Measurements from ENCODE around the gene NAT9. TPM values are rescaled to one million over a fixed set of nuclear protein-coding genes. Genes with fewer than 3 reads are reported as not detected.

NAT9 gene
- 37.4 TPM for total RNA-seq

GRCh38 chr17:74776044-74776962 lies at the start of gene NAT9:
NAT9 (minus strand) TSS chr17:74776345; CDS start chr17:74775698, 647 bp downstream.
- peak; percentile 96 to 98 (median 97) for DNase-seq (ENCODE audit: low read depth in 2 of 3, low spot score in 2 of 3)

GRCh38 chr17:74824961-74825627 lies 48.9 kb upstream of the NAT9 start:
- no peak for DNase-seq (ENCODE audit: low read depth in 2 of 3, low spot score in 2 of 3)

DNA sequence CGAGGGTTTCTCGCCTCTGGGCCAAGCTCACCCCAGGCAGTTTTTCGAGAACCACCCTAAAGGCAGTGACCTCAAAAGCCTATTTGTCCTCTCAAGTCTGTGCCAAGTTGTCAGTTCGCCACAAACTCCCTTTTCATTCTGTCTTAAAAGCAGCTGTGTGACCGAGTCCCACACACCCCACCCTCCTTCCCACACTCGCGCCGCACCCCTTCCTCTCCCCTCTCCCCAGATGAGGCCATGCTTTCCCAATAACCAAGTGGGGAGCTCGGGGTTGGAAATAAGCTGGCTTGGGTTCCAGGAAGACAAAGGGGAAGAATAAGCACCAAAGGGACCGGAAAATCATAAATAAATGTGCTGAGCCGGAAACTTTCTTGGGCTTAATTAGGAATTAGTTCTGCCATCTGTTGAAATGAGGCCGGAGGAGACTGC lies 46.8 kb upstream of the NAT9 start:
- no peak for DNase-seq (ENCODE audit: low read depth in 2 of 3, low spot score in 2 of 3)

DNA sequence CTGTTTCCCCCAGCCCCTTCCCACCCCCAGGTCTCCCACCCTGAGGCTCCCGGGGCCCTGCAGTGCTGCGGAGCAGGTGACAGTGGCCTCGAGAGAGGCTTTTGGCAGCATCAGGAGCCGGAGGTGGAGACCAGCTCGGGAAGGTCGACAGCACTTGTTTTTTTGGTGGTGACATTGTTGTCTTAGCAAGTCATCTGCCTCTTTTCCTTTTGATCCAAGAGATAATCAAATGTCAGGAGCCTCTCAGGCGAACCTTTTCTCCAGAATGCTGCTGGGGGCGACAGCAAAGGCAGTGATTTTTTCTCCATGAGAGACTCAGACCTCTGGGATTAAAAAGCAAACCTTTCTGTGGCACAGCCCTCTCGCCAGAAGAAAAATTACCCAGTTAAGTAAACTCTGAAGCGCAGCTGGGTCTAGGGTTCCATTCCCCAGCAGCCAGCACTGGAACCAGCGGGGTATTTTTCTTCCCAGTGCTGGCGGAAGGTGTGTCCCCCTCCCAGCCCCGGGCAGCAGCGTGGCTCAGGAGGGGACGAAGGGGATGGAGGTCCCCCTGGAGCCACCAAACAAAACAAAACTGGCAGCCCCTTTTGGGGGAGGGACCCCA lies 46.3 kb upstream of the NAT9 start:
- no peak for DNase-seq (ENCODE audit: low read depth in 2 of 3, low spot score in 2 of 3)

- no peak for DNase-seq (ENCODE audit: low read depth in 2 of 3, low spot score in 2 of 3)
These were observed 45.6 kb upstream of the NAT9 start for GRCh38 chr17:74821655-74822334.

GRCh38 chr17:74819801-74820436 lies 43.8 kb upstream of the NAT9 start:
- no peak for DNase-seq (ENCODE audit: low read depth in 2 of 3, low spot score in 2 of 3)

- no peak for DNase-seq (ENCODE audit: low read depth in 2 of 3, low spot score in 2 of 3)
These were observed 42.3 kb upstream of the NAT9 start for GRCh38 chr17:74818291-74818938.

DNA sequence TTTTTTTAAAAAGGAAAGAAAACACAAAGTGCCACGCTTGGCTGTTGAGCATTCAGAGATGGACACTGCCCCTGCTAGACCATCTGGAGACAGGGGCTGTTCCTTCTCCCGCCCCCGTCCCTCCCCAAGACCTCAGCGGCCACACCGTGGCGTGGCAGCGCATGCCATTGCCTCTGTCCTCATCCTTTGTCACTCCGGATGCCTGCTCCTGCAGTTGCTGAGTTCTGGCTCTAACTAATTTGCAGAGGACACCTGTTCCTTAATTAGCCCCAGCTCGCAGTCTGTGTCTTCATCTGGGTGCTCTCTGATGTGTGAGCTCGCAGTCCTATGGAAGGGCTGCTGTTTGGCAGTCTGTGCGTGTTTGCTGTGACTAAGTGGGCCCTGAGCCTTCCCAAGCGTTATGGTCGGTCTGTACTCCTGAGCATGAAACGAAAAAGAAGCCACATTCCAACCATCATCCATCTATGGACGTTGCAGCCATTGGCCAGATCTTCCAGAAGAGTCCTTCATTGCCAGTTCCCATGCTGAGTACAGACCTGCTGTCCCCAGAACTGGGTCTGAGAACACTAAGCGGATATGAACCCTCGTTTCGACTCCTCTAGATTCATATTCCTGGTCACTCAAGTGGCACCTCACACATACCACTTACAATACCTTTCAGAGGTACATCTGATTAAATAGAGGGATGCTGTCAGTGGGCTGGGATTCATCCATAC lies 40.9 kb upstream of the NAT9 start:
- no peak for DNase-seq (ENCODE audit: low read depth in 2 of 3, low spot score in 2 of 3)

DNA sequence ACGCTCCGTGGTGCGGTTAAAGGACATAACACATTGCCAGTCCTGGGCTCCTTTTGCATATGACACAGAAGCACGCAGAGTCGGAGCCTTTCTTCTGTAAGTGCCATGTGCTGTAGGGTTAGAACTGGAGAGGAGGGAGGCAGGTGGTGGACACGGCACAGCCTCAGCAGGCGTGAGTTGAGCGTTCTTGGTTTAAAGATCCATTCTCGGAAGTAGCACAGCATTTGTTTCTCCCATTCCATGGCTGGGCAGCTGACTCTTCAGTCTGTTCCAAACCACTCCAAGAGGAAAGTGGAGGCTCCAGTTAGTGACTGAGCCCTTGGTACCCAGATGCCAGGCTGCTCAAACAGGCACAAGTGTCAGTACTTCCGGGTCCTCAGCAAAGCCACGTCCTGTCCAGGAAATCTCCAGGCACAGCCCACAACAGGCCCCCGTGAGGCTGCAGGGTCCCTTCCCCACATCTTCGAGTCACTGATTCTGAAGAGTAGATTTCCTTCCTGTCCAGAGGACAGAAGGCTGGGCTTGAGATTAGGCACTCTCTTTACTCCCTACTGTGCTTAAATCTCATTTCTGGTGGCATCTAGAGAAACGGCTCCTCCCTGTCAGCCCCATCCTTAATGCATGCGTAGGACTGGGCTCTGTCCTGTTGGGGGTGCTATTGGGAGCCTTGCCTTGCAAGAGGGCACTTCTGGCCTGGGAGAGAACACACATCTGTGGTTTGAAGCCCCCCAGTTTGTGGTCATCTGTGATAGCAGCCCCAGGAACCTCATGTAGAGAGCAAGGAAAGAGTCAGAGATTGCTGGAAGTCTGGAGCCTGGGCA lies 39.6 kb upstream of the NAT9 start:
- peak in 2 of 3 donors; percentile 14 for DNase-seq (ENCODE audit: low read depth in 2 of 3, low spot score in 2 of 3)

DNA sequence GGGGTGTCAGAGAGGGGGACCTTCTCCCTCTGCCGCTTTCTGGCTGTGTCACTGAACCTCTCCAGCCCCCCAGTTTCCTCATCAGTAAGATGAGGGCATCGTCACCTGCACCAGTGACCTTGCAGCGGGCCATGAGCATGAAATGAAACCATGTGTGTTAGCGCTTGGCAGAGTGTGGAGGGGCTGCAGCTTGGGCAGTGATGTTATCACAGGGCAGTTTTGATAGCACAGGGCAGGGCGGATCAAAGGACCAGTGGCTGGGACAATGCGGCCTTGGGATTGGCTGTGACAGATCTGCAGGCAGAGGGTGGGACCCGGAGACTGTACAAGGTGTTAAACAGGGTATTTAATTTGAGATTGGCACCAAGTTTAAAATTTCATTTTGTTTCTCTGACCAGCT lies 38.9 kb upstream of the NAT9 start:
- DNase-seq (ENCODE audit: low read depth in 2 of 3, low spot score in 2 of 3), result no peak

DNA sequence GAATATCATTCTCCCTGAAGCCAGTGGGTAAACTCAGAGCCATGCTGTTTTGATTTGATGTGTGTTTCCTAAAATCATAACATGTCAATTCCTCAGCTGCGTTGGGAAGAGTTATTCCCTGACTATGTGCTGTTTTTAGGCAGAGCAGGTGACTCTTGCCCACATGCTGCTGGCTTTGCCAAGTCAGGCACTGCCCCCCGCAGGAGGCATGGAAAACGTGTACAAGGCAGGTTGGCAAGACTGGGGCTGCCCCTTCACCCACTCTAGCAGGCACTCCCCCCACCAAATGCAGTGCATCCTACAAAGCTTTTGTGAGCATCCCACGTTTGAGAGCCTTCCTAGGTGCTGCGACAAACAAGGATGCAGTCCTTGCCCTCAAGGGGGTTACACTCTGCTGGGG lies 38.3 kb upstream of the NAT9 start:
- DNase-seq (ENCODE audit: low read depth in 2 of 3, low spot score in 2 of 3), result peak in 2 of 3 donors; percentile 16 to 40

DNA sequence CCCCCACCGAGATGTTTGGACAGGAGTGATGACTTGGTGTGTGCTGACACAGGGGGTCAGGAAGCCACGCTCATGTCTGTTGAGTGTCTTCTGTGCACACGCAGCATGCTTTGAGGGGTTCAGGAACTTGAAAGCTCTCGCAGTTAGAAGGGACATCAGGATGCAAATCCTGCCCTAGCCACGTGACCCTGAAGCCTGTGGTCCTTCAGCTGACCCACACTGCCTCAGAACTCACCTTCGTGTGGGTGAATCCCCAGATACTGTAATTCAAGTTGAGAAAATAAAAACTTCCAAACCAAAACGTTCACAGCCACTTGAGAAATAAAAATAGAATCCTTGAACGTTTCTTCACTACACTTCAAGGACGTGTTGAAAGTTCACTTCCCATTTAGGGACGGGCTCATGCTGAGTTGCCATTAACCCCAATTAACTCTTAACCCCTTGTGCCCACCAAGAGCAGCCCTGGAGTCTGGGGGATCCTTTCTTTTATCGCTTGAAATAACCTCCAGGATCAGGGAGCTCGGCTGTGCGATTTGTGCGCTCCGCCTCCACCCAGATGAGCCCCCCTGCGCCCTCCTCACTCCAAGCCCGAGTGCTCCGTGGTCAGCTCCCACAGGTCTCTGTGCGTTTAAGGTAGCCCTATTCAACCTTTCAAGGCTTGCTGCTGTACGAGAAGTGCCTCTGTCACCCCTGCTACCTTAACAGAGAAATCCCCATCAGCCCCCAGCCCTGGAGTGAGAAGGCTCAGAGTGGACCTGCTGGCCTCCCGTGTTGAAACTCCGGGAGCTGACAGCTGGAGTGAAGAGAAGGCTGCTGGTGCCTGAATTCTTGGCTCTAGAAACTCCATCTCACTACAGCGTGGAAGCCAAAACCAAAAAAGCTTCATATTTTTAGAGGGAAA lies 36.2 kb upstream of the NAT9 start:
- no peak for DNase-seq (ENCODE audit: low read depth in 2 of 3, low spot score in 2 of 3)

- no peak for DNase-seq (ENCODE audit: low read depth in 2 of 3, low spot score in 2 of 3)
These were observed 34.7 kb upstream of the NAT9 start for GRCh38 chr17:74810699-74811485.

GRCh38 chr17:74808714-74809430 lies 32.7 kb upstream of the NAT9 start:
- DNase-seq (ENCODE audit: low read depth in 2 of 3, low spot score in 2 of 3), result peak in 1 of 3 donors; percentile 58

- peak in 1 of 3 donors; percentile 64 for DNase-seq (ENCODE audit: low read depth in 2 of 3, low spot score in 2 of 3)
These were observed 31.8 kb upstream of the NAT9 start for GRCh38 chr17:74807925-74808324.

- DNase-seq (ENCODE audit: low read depth in 2 of 3, low spot score in 2 of 3), result no peak
These were observed 31.3 kb upstream of the NAT9 start for GRCh38 chr17:74807441-74807840.
